Mesendoderm (in vitro differentiated cells): ENCODE measurements around the gene SLC24A5.

ENCODE experiments used
- DNase-seq: peaks from one replicate; pipeline ENCODE4 v3.0.0; 2013
- H2AK5ac ChIP-seq: 2 replicates; pipeline ENCODE4 v1.6.1; 2013; ENCODE audit warnings: low read length, inconsistent platforms
- H2BK120ac ChIP-seq: 2 replicates; pipeline ENCODE4 v1.6.1; 2013; ENCODE audit warnings: low read depth, mild to moderate bottlenecking, low read length, moderate library complexity, mixed read lengths
- H2BK15ac ChIP-seq: replicated peaks from 2 replicates; pipeline ENCODE4 v1.6.1; 2013; ENCODE audit warnings: low read depth, mild to moderate bottlenecking, moderate library complexity
- H2BK5ac ChIP-seq: 2 replicates; pipeline ENCODE4 v1.6.1; 2013; ENCODE audit warnings: low read length, inconsistent platforms
- H3K18ac ChIP-seq: 2 replicates; pipeline ENCODE4 v1.6.1; 2013; ENCODE audit warnings: mild to moderate bottlenecking, low read length, mixed read lengths
- H3K23ac ChIP-seq: one replicate; pipeline ENCODE4 v1.6.1; 2013; ENCODE audit warnings: low read length
- H3K27ac ChIP-seq: 2 replicates; pipeline ENCODE4 v1.5.1; 2013; ENCODE audit warnings: low read depth, mild to moderate bottlenecking, inconsistent platforms, low read length, moderate library complexity
- H3K27me3 ChIP-seq: 2 replicates; pipeline ENCODE4 v1.6.1; 2013; ENCODE audit warnings: low read length, control low read depth, mild to moderate bottlenecking, inconsistent platforms; ENCODE audit not compliant: insufficient read depth, poor library complexity
- H3K36me3 ChIP-seq: 2 replicates; pipeline ENCODE4 v1.6.1; 2013; ENCODE audit warnings: low read length, inconsistent platforms; ENCODE audit not compliant: control insufficient read depth, insufficient read depth
- H3K4ac ChIP-seq: one replicate; pipeline ENCODE4 v1.6.1; 2013; ENCODE audit warnings: low read depth, mild to moderate bottlenecking, low read length, moderate library complexity
- H3K4me1 ChIP-seq: 2 replicates; pipeline ENCODE4 v1.6.1; 2013; ENCODE audit warnings: low read depth, low read length, inconsistent platforms; ENCODE audit not compliant: control insufficient read depth
- H3K4me2 ChIP-seq: 2 replicates; pipeline ENCODE4 v1.6.1; 2013; ENCODE audit warnings: low read length
- H3K4me3 ChIP-seq: 2 replicates; pipeline ENCODE4 v1.5.1; 2013; ENCODE audit warnings: mild to moderate bottlenecking, low read length
- H3K56ac ChIP-seq: one replicate; pipeline ENCODE4 v1.6.1; 2013; ENCODE audit warnings: low read length
- H3K79me1 ChIP-seq: 2 replicates; pipeline ENCODE4 v1.6.1; 2013; ENCODE audit warnings: low read length, inconsistent platforms
- H3K79me2 ChIP-seq: 2 replicates; pipeline ENCODE4 v1.6.1; 2013; ENCODE audit warnings: mild to moderate bottlenecking, low read length; ENCODE audit not compliant: control insufficient read depth, insufficient read depth
- H3K9ac ChIP-seq: 2 replicates; pipeline ENCODE4 v1.6.1; 2013; ENCODE audit warnings: low read length, inconsistent platforms
- H4K5ac ChIP-seq: one replicate; pipeline ENCODE4 v1.6.1; 2013; ENCODE audit warnings: low read length
- H4K8ac ChIP-seq: one replicate; pipeline ENCODE4 v1.6.1; 2013; ENCODE audit warnings: low read depth, mild to moderate bottlenecking, control low read depth, low read length, moderate library complexity
- WGBS: extraction: QIAGEN DNeasy Blood & Tissue Kit; methylation state at CpG from one replicate; pipeline ENCODE4 v1.1.7; 2013; ENCODE audit warnings: low lambda C conversion rate, missing lambda C conversion rate; ENCODE audit not compliant: insufficient coverage; ENCODE audit errors: extremely low coverage; 5-methylcytosine and 5-hydroxymethylcytosine counted together

SLC24A5 gene

GRCh38 chr15:48090115-48090514 lies 30.7 kb upstream of the SLC24A5 start:
- WGBS = no CpG with 5 or more reads among the region's 2 CpGs
- no peaks in the 10 kb centered on the region for H3K4me1 ChIP-seq

GRCh38 chr15:48090666-48091065 lies 30.1 kb upstream of the SLC24A5 start:
- no peak overlapping the region for H3K9ac ChIP-seq
- H2AK5ac ChIP-seq = no peak overlapping the region
- no peak overlapping the region for H3K4me2 ChIP-seq
- H2BK120ac ChIP-seq = no peak overlapping the region
- no peak overlapping the region for H3K23ac ChIP-seq
- no peak overlapping the region for H3K4ac ChIP-seq
- H3K79me2 ChIP-seq = no peaks in the 10 kb centered on the region
- no peaks in the 10 kb centered on the region for H3K27me3 ChIP-seq
- H3K4me3 ChIP-seq = no peak overlapping the region
- no peak overlapping the region for H3K27ac ChIP-seq
- H3K79me1 ChIP-seq = no peaks in the 10 kb centered on the region
- no peaks in the 10 kb centered on the region for H3K36me3 ChIP-seq
- H4K8ac ChIP-seq = no peak overlapping the region
- H3K4me1 ChIP-seq = no peaks in the 10 kb centered on the region
- no peak overlapping the region for H3K56ac ChIP-seq
- WGBS = no CpG with 5 or more reads among the region's 3 CpGs
- H2BK15ac ChIP-seq = no peak overlapping the region
- no peak overlapping the region for H3K18ac ChIP-seq
- H4K5ac ChIP-seq = no peak overlapping the region
- no peak overlapping the region for H2BK5ac ChIP-seq
- DNase-seq = no peak

More at GRCh38 chr15:48090115-48090514, 30.7 kb upstream of the SLC24A5 start:
- H3K4me3 ChIP-seq = no peak overlapping the region
- no peak overlapping the region for H3K23ac ChIP-seq
- no peak overlapping the region for H2BK120ac ChIP-seq
- H3K79me1 ChIP-seq = no peaks in the 10 kb centered on the region
- H3K27me3 ChIP-seq = no peaks in the 10 kb centered on the region
- no peak overlapping the region for H2BK5ac ChIP-seq
- H3K18ac ChIP-seq = no peak overlapping the region
- H3K27ac ChIP-seq = no peak overlapping the region
- H4K5ac ChIP-seq = no peak overlapping the region
- H4K8ac ChIP-seq = no peak overlapping the region
- no peaks in the 10 kb centered on the region for H3K79me2 ChIP-seq
- H3K4me2 ChIP-seq = no peak overlapping the region
- H3K36me3 ChIP-seq = no peaks in the 10 kb centered on the region
- no peak overlapping the region for H3K4ac ChIP-seq
- no peak for DNase-seq
- H2BK15ac ChIP-seq = no peak overlapping the region
- no peak overlapping the region for H3K56ac ChIP-seq
- no peak overlapping the region for H2AK5ac ChIP-seq
- H3K9ac ChIP-seq = no peak overlapping the region

- Histone ChIP-seq H3K27me3 (no peaks in the 10 kb centered on the region), H3K36me3 (no peaks in the 10 kb centered on the region), H2BK120ac (no peak overlapping the region), H3K23ac (no peak overlapping the region), H3K27ac (no peak overlapping the region), H2BK5ac (no peak overlapping the region), H2BK15ac (no peak overlapping the region), H3K4me2 (no peak overlapping the region), H3K18ac (no peak overlapping the region), H3K79me1 (no peaks in the 10 kb centered on the region), H3K4me1 (no peaks in the 10 kb centered on the region), H3K79me2 (no peaks in the 10 kb centered on the region), H3K56ac (no peak overlapping the region), H3K4ac (no peak overlapping the region), H2AK5ac (no peak overlapping the region), H4K5ac (no peak overlapping the region), H3K9ac (no peak overlapping the region), H4K8ac (no peak overlapping the region), H3K4me3 (no peak overlapping the region)
- DNase-seq = no peak
- no CpG with 5 or more reads among the region's 4 CpGs for WGBS
Measured at GRCh38 chr15:48091522-48091921, 29.3 kb upstream of the SLC24A5 start.

- no peak overlapping the region for H3K4me2 ChIP-seq
- no peak overlapping the region for H3K4ac ChIP-seq
- no peak overlapping the region for H4K8ac ChIP-seq
- H3K4me1 ChIP-seq = no peaks in the 10 kb centered on the region
- H3K27me3 ChIP-seq = no peaks in the 10 kb centered on the region
- DNase-seq = no peak
- H3K9ac ChIP-seq = no peak overlapping the region
- no peak overlapping the region for H2AK5ac ChIP-seq
- H3K79me2 ChIP-seq = no peaks in the 10 kb centered on the region
- H3K56ac ChIP-seq = no peak overlapping the region
- WGBS = no CpG with 5 or more reads among the region's 4 CpGs
- H4K5ac ChIP-seq = no peak overlapping the region
- H2BK15ac ChIP-seq = no peak overlapping the region
- no peaks in the 10 kb centered on the region for H3K79me1 ChIP-seq
- no peaks in the 10 kb centered on the region for H3K36me3 ChIP-seq
- no peak overlapping the region for H3K18ac ChIP-seq
- H2BK5ac ChIP-seq = no peak overlapping the region
- H3K4me3 ChIP-seq = no peak overlapping the region
- H3K23ac ChIP-seq = no peak overlapping the region
- no peak overlapping the region for H3K27ac ChIP-seq
- H2BK120ac ChIP-seq = no peak overlapping the region
Measured at GRCh38 chr15:48096355-48096786, 24.4 kb upstream of the SLC24A5 start.

GRCh38 chr15:48096813-48097212 lies 24.0 kb upstream of the SLC24A5 start:
- no peak overlapping the region for H4K5ac ChIP-seq
- no peak overlapping the region for H3K18ac ChIP-seq
- no CpG with 5 or more reads among the region's 2 CpGs for WGBS
- H3K79me2 ChIP-seq = no peaks in the 10 kb centered on the region
- H3K27ac ChIP-seq = no peak overlapping the region
- H2BK120ac ChIP-seq = no peak overlapping the region
- H3K4me3 ChIP-seq = no peak overlapping the region
- no peaks in the 10 kb centered on the region for H3K27me3 ChIP-seq
- no peaks in the 10 kb centered on the region for H3K4me1 ChIP-seq
- H4K8ac ChIP-seq = no peak overlapping the region
- H2AK5ac ChIP-seq = no peak overlapping the region
- no peak overlapping the region for H2BK15ac ChIP-seq
- no peak overlapping the region for H3K23ac ChIP-seq
- H3K56ac ChIP-seq = no peak overlapping the region
- no peak for DNase-seq
- H3K4me2 ChIP-seq = no peak overlapping the region
- no peaks in the 10 kb centered on the region for H3K79me1 ChIP-seq
- H3K4ac ChIP-seq = no peak overlapping the region
- H3K9ac ChIP-seq = no peak overlapping the region
- H3K36me3 ChIP-seq = no peaks in the 10 kb centered on the region
- no peak overlapping the region for H2BK5ac ChIP-seq

GRCh38 chr15:48097264-48097663 lies 23.5 kb upstream of the SLC24A5 start:
- H2BK5ac ChIP-seq = no peak overlapping the region
- H2BK15ac ChIP-seq = no peak overlapping the region
- no peak overlapping the region for H4K8ac ChIP-seq
- H3K4me2 ChIP-seq = no peak overlapping the region
- no peaks in the 10 kb centered on the region for H3K27me3 ChIP-seq
- no peak overlapping the region for H2AK5ac ChIP-seq
- no peak overlapping the region for H3K27ac ChIP-seq
- no peak overlapping the region for H3K56ac ChIP-seq
- no peaks in the 10 kb centered on the region for H3K36me3 ChIP-seq
- H3K18ac ChIP-seq = no peak overlapping the region
- DNase-seq = no peak
- H3K79me2 ChIP-seq = no peaks in the 10 kb centered on the region
- no peak overlapping the region for H3K9ac ChIP-seq
- H3K23ac ChIP-seq = no peak overlapping the region
- no peak overlapping the region for H4K5ac ChIP-seq
- H3K79me1 ChIP-seq = no peaks in the 10 kb centered on the region
- H3K4me3 ChIP-seq = no peak overlapping the region
- no peaks in the 10 kb centered on the region for H3K4me1 ChIP-seq
- H3K4ac ChIP-seq = no peak overlapping the region
- no peak overlapping the region for H2BK120ac ChIP-seq
- no CpG with 5 or more reads among the region's 2 CpGs for WGBS
